ENCODE data around the gene POC1A. TPM values are rescaled to one million over a fixed set of nuclear protein-coding genes. Genes with fewer than 3 reads are reported as not detected.
A peak's percentile ranks its signal among the peaks of the same experiment; 100 is the strongest.

The POC1A gene
- total RNA-seq, 1 experiment from 2014 or later = 35.0 TPM

- POLR2A ChIA-PET (ENCODE audit: unreplicated experiment) = interaction anchor here (0.7 kb wide), 1 partner anchor 55 kb away, joined by 10 read pairs; no protein-coding TSS in a partner anchor
- no peaks in the 10 kb centered on the region for H3F3A ChIP-seq (ENCODE audit: insufficient read depth, low read depth)
- no peak overlapping the region for H3K4me2 ChIP-seq
- no peak for DNase-seq
- no peaks in the 10 kb centered on the region for H3K36me3 ChIP-seq (ENCODE audit: low read depth)
- intact Hi-C loops (cut with micrococcal nuclease; ENCODE audit: unreplicated experiment) = no loop called here
- H4K20me1 ChIP-seq (ENCODE audit: insufficient read depth) = no peaks in the 10 kb centered on the region
- H3K79me2 ChIP-seq (ENCODE audit: low read depth) = no peaks in the 10 kb centered on the region
- H3K9me2 ChIP-seq (ENCODE audit: insufficient read depth) = no peaks in the 10 kb centered on the region
- CTCF ChIA-PET = no interaction called here
- H3K4me1 ChIP-seq (replicated peaks; ENCODE audit: insufficient read depth) = no peaks in the 10 kb centered on the region
- no peak overlapping the region for H3K27ac ChIP-seq
- no peak overlapping the region for H3K4me3 ChIP-seq
- no peaks in the 10 kb centered on the region for H3K9me3 ChIP-seq (ENCODE audit: insufficient read depth, low read depth)
- no TSS peak for BruUV-seq (replicated peaks)
- no peak overlapping the region for H2AFZ ChIP-seq
- no peak for TF ChIP-seq CTCF (conservative IDR thresholded peaks at IDR 0.05)
- no peak for TF ChIP-seq EZH2 (IDR thresholded peaks at IDR 0.05; ENCODE audit: low read depth)
- no peaks in the 10 kb centered on the region for H3K27me3 ChIP-seq (ENCODE audit: insufficient read depth, low read depth)
Observed at GRCh38 chr3:52162250-52162872, 8.1 kb upstream of the POC1A start.

GRCh38 chr3:52159503-52159902 lies 5.3 kb upstream of the POC1A start:
- 0 out of 2 replicates have a peak overlapping the region, but pooled peaks have one; percentile 43 for H2AFZ ChIP-seq
- TF ChIP-seq EZH2 (IDR thresholded peaks at IDR 0.05; ENCODE audit: low read depth) = no peak
- no peaks in the 10 kb centered on the region for H3K27me3 ChIP-seq (ENCODE audit: insufficient read depth, low read depth)
- no TSS peak for BruUV-seq (replicated peaks)
- intact Hi-C loops (cut with micrococcal nuclease; ENCODE audit: unreplicated experiment) = no loop called here
- H3K4me3 ChIP-seq = no peak overlapping the region
- no peaks in the 10 kb centered on the region for H3K79me2 ChIP-seq (ENCODE audit: low read depth)
- ChIA-PET POLR2A (ENCODE audit: unreplicated experiment) (no interaction called here), CTCF (no interaction called here)
- H3K4me1 ChIP-seq (replicated peaks; ENCODE audit: insufficient read depth) = peaks cover 5% of the 10 kb centered on the region
- H3F3A ChIP-seq (ENCODE audit: insufficient read depth, low read depth) = peaks cover 4% of the 10 kb centered on the region; the same call in 1 of the 2 replicates
- no peaks in the 10 kb centered on the region for H3K9me3 ChIP-seq (ENCODE audit: insufficient read depth, low read depth)
- no peak overlapping the region for H3K27ac ChIP-seq
- no peaks in the 10 kb centered on the region for H4K20me1 ChIP-seq (ENCODE audit: insufficient read depth)
- H3K36me3 ChIP-seq (ENCODE audit: low read depth) = no peaks in the 10 kb centered on the region
- DNase-seq = no peak
- no peaks in the 10 kb centered on the region for H3K9me2 ChIP-seq (ENCODE audit: insufficient read depth)
- H3K4me2 ChIP-seq = no peak overlapping the region

- Histone ChIP-seq H3K9me3 (ENCODE audit: insufficient read depth, low read depth) (no peaks in the 10 kb centered on the region), H3K36me3 (ENCODE audit: low read depth) (no peaks in the 10 kb centered on the region), H2AFZ (no peak overlapping the region), H3K79me2 (ENCODE audit: low read depth) (peaks cover 8% of the 10 kb centered on the region; the same call in 1 of the 2 replicates), H3K27ac (no peak overlapping the region), H3K27me3 (ENCODE audit: insufficient read depth, low read depth) (no peaks in the 10 kb centered on the region), H3K4me2 (0 out of 2 replicates have a peak overlapping the region, but pooled peaks have one; percentile 5), H3K4me3 (no peak overlapping the region), H3K9me2 (ENCODE audit: insufficient read depth) (no peaks in the 10 kb centered on the region), H3K4me1 (replicated peaks; ENCODE audit: insufficient read depth) (peaks cover 16% of the 10 kb centered on the region), H4K20me1 (ENCODE audit: insufficient read depth) (no peaks in the 10 kb centered on the region), H3F3A (ENCODE audit: insufficient read depth, low read depth) (peaks cover 20% of the 10 kb centered on the region)
- intact Hi-C loops (cut with micrococcal nuclease; ENCODE audit: unreplicated experiment) = no loop called here
- ChIA-PET POLR2A (ENCODE audit: unreplicated experiment) (no interaction called here), CTCF (interaction anchor here (1.2 kb wide), 1 partner anchor 63 kb away, joined by 3 read pairs; no protein-coding TSS in a partner anchor)
- no peak for DNase-seq
- no peak for TF ChIP-seq CTCF (conservative IDR thresholded peaks at IDR 0.05)
- TF ChIP-seq EZH2 (IDR thresholded peaks at IDR 0.05; ENCODE audit: low read depth) = no peak
- no TSS peak for BruUV-seq (replicated peaks)
Observed at GRCh38 chr3:52155912-52156311, 1.7 kb upstream of the POC1A start.

Measured in PC-9 (cell line).